ENCODE data around the gene GFOD1.

GRCh38 chr6:13472976-13473767, 14.2 kb downstream of the GFOD1 start:
- TF ChIP-seq TCF4 (CRISPR knock-in tag; IDR thresholded peaks at IDR 0.05; ENCODE audit: borderline replicate concordance) (no peak), ZNF70 (CRISPR knock-in tag; IDR thresholded peaks at IDR 0.05) (no peak), PATZ1 (CRISPR knock-in tag; IDR thresholded peaks at IDR 0.05; ENCODE audit: borderline replicate concordance) (no peak), SNAI2 (CRISPR knock-in tag; IDR thresholded peaks at IDR 0.05) (no peak), BACH2 (CRISPR knock-in tag; IDR thresholded peaks at IDR 0.05; ENCODE audit: borderline replicate concordance) (no peak)

Measured in SK-N-SH treated with all-trans-retinoic acid at 6 μM for 48 hours (cell line).